ENCODE data around the gene CYP3A5.
"Not testable (repeated sequence)": the region's sequence is repeated elsewhere in the genome, so short reads cannot be mapped to it uniquely, and the experiment has no call there.

DNA sequence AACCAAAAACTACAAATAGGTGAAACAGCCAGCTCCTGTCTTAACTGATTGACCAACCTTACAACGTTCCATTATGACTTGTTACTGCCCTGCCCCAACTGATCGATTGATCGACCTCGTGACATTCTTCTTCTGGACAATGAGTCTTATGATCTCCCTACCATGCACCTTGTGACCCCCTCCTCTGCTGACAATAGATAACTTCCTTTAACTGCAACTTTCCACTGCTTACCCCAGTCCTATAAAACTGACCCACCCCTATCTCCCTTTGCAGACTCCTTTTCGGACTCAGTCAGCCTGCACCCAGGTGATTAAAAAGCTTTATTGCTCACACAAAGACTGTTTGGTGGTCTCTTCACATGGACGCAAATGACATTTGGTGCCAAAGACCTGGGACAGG is 43.4 kb upstream of the CYP3A5 start:
- TF ChIP-seq, protein P1, sequence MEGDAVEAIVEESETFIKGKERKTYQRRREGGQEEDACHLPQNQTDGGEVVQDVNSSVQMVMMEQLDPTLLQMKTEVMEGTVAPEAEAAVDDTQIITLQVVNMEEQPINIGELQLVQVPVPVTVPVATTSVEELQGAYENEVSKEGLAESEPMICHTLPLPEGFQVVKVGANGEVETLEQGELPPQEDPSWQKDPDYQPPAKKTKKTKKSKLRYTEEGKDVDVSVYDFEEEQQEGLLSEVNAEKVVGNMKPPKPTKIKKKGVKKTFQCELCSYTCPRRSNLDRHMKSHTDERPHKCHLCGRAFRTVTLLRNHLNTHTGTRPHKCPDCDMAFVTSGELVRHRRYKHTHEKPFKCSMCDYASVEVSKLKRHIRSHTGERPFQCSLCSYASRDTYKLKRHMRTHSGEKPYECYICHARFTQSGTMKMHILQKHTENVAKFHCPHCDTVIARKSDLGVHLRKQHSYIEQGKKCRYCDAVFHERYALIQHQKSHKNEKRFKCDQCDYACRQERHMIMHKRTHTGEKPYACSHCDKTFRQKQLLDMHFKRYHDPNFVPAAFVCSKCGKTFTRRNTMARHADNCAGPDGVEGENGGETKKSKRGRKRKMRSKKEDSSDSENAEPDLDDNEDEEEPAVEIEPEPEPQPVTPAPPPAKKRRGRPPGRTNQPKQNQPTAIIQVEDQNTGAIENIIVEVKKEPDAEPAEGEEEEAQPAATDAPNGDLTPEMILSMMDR (conservative IDR thresholded peaks at IDR 0.05; ENCODE audit: low read depth, low read length), result not testable (repeated sequence)
- not testable (repeated sequence) for TF ChIP-seq EZH2 (IDR thresholded peaks at IDR 0.05; ENCODE audit: low read length, unreplicated experiment)

All from PC-3 (cell line).